GM13977 (cell line): ENCODE measurements around the gene FUCA1.

Source experiments
- DNase-seq: peaks from one replicate; pipeline ENCODE4 v3.0.0; 2012; ENCODE audit warnings: low spot score
- in situ Hi-C: fragments of 300-500 bp; cut with MboI; formaldehyde crosslinking; loops from one replicate; pipeline ENCODE4 v1.12.0; 2022; ENCODE audit warnings: low sequenced_read_pairs, low pct_unique_long_range_greater_than_20kb, mixed read lengths, inconsistent platforms; ENCODE audit not compliant: unreplicated experiment
- TF ChIP-seq, protein P1 (sequence below): IDR thresholded peaks from 2 replicates; pipeline ENCODE4 v1.5.1; 2012; ENCODE audit warnings: mild to moderate bottlenecking, control low read depth; ENCODE audit not compliant: insufficient read depth; ENCODE audit errors: extremely low read depth, missing control alignments

The FUCA1 gene

GRCh38 chr1:23910553-23911246 lies 42.6 kb upstream of the FUCA1 start:
- DNase-seq: peak; percentile 30
- in situ Hi-C loops: no loop called here

DNA sequence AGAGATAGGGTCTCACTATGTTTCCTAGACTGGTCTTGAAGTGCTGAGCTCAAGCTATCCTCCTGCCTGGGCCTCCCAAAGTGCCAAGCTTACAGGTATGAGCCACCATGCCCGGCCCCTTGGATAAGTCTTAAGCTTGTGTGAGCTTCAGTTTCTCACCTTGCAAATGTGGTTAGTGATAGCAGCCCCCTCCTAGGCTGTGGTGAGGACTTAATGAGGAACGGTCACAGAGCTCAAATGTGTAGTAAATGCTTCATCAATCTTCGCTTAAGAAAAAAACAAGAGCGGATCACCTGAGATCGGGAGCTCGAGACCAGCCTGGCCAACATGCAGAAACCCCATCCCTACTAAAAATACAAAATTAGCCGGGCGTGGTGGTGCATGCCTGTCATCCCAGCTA lies 42.1 kb upstream of the FUCA1 start:
- DNase-seq: no peak
- in situ Hi-C loops: no loop called here
- TF ChIP-seq, protein P1, sequence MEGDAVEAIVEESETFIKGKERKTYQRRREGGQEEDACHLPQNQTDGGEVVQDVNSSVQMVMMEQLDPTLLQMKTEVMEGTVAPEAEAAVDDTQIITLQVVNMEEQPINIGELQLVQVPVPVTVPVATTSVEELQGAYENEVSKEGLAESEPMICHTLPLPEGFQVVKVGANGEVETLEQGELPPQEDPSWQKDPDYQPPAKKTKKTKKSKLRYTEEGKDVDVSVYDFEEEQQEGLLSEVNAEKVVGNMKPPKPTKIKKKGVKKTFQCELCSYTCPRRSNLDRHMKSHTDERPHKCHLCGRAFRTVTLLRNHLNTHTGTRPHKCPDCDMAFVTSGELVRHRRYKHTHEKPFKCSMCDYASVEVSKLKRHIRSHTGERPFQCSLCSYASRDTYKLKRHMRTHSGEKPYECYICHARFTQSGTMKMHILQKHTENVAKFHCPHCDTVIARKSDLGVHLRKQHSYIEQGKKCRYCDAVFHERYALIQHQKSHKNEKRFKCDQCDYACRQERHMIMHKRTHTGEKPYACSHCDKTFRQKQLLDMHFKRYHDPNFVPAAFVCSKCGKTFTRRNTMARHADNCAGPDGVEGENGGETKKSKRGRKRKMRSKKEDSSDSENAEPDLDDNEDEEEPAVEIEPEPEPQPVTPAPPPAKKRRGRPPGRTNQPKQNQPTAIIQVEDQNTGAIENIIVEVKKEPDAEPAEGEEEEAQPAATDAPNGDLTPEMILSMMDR: no peak

More at GRCh38 chr1:23910553-23911246, 42.6 kb upstream of the FUCA1 start:
- TF ChIP-seq, protein P1: no peak

GRCh38 chr1:23909412-23909811 lies 41.3 kb upstream of the FUCA1 start:
- DNase-seq: no peak
- in situ Hi-C loops: no loop called here
- TF ChIP-seq, protein P1: no peak

DNA sequence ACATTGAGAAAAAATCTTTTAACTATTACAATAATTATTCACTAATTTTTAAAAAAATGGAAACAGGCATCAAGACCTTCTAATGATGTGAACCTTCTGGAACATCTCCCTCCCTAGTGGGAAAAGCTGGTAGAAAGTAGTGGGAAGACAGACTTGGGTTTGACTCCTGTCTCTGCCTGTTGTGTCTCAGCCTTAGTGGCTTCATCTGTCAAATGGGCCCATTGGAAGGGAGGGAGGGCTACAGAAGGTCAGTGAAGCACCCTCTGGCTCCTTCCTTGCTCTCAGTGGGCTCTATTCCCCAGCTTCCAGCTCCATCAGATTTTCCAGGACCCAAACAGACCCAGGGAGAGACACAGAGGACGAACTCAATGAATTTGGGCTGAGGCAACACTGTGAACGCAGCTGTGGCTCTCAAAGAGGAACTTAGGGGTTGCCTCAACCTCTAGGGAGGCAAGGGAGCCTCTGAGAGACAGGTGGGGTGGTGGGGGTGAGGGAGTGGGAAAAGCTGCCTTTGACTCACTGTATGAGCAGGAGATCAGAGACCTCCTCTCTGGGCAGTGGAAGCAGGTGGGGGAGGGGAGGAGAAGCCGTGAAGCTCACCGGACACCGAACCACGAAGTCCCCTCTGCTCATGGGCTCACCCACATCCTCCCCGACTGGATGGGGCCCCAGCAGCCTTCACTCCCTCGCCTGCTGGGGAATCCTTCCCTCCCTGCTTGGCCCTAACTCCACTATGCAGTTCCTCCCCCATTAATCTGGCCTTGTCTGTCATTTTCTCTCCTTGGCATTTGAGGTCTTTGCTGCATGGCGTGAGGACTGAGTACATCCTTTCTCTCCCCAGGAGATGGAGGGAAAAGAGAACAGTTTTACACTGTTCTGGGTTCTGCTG lies 40.6 kb upstream of the FUCA1 start:
- in situ Hi-C loops: no loop called here
- TF ChIP-seq, protein P1: no peak
- no peak for DNase-seq

DNA sequence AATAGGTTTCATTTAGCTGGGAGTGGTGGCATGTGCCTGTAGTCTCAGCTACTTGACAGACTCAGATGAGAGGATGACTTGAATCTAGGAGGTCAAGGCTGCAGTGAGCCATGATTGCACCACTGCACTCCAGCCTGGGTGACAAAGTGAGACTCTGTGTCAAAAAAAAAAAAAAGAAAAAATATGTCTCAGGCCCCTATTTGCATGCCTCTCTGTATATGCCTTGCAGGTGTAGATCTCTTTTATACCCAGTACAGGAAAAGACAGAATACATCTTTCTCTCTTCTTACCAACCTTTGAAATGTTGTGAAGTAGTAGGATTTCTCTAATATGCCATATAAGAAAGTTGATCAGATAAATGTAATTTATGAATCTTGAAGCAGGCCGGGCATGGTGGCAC lies 38.6 kb upstream of the FUCA1 start:
- TF ChIP-seq, protein P1: no peak
- in situ Hi-C loops: no loop called here
- no peak for DNase-seq

GRCh38 chr1:23905461-23906025 lies 37.5 kb upstream of the FUCA1 start:
- in situ Hi-C loops: no loop called here
- TF ChIP-seq, protein P1: no peak
- no peak for DNase-seq
